GM13977 (cell line): ENCODE measurements around the gene HOXD9.

Source experiments
- DNase-seq: peaks from one replicate; pipeline ENCODE4 v3.0.0; 2012; ENCODE audit warnings: low spot score
- in situ Hi-C: fragments of 300-500 bp; cut with MboI; formaldehyde crosslinking; loops from one replicate; pipeline ENCODE4 v1.12.0; 2022; ENCODE audit warnings: low sequenced_read_pairs, low pct_unique_long_range_greater_than_20kb, mixed read lengths, inconsistent platforms; ENCODE audit not compliant: unreplicated experiment
- TF ChIP-seq, protein P1 (sequence below): IDR thresholded peaks from 2 replicates; pipeline ENCODE4 v1.5.1; 2012; ENCODE audit warnings: mild to moderate bottlenecking, control low read depth; ENCODE audit not compliant: insufficient read depth; ENCODE audit errors: extremely low read depth, missing control alignments

Gene HOXD9

DNA sequence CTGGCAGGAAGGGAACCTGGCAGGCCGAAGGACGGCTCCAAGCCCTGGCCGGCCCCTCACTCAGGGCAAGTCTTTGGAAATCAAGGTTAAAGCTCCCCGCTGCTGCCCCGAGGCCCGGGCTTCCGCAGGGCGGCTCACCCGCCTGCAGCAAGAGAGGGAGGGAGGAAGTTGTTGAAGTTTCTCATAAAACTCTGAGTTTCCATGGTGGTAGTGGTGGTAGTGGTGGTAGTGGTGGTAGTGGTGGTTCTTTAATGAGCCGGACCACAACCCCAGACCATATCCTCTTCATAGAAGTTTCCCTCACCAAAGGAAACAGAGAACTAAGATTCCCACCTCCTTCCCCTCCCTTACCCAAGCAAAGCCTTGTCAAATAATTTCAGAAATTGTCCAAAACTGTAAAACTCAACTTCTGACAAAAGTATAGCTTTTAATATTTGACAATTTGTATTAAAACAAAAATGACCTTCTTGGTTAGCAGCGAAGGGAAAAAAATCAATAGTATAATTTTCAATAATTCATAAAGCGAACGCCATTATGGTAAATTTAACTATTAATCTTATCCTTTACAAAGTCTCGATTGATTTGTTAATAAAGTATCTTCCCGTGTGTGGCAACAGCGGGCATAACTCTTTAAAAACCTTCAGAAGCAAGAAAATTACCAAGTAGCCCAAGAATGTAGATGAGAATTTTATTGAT is 7.4 kb upstream of the HOXD9 start:
- in situ Hi-C loops, result loop anchor here (25.0 kb wide), 1 partner anchor 753 kb away; no protein-coding TSS in a partner anchor
- no peak for DNase-seq
- TF ChIP-seq, protein P1, sequence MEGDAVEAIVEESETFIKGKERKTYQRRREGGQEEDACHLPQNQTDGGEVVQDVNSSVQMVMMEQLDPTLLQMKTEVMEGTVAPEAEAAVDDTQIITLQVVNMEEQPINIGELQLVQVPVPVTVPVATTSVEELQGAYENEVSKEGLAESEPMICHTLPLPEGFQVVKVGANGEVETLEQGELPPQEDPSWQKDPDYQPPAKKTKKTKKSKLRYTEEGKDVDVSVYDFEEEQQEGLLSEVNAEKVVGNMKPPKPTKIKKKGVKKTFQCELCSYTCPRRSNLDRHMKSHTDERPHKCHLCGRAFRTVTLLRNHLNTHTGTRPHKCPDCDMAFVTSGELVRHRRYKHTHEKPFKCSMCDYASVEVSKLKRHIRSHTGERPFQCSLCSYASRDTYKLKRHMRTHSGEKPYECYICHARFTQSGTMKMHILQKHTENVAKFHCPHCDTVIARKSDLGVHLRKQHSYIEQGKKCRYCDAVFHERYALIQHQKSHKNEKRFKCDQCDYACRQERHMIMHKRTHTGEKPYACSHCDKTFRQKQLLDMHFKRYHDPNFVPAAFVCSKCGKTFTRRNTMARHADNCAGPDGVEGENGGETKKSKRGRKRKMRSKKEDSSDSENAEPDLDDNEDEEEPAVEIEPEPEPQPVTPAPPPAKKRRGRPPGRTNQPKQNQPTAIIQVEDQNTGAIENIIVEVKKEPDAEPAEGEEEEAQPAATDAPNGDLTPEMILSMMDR, result no peak

DNA sequence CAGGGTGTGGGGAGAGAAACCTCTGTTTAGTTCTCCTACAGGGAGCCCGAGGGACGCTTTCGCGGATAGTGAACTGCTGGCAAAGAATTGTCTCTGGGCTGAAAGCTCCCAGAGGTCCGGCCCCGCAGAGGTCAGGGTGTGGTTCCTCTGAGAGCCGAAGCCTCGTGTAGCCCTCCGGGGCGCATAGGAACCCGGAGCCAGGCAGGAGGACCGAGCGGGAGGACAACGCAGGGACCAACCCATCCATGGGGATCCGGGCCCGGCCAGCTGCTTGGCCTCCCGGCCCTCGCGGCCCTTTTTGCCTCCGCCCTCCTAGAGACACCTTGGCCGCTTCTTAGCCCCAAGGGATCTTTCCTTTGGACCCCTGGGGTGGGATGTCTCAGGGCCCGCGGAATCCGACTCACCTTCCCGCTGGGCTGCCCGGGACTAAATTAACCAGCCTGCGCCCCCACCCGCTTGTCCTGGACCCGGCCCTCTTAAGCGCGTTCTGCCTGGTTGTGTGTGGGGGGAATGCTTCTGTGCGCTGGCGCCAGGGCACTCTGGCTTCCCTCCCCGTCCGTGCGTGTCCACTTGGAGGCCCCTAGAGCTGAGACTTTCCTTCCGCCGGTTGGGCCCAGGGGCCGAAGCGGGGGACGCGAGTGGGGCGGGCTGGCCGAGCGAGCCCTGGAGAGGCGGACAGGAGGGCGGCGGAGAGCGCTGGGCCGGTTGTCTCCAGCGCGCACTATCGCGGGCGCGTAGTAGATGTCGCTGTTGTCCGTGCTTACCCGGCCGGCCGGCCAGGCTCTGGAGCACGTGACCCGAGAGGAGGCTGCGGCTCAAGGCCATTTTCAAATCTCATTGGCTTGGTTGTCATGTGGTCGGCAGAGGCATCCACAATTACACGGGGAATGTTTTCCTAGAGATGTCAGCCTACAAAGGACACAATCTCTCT is 6.4 kb upstream of the HOXD9 start, which contains the start of gene HOXD10:
Gene HOXD10 (plus strand): TSS at position 896 of the 931 bp plus-strand sequence. CDS start 56 bp downstream, outside the sequence.
- DNase-seq, result no peak
- TF ChIP-seq, protein P1, result no peak
- in situ Hi-C loops, result loop anchor here (25.0 kb wide), 1 partner anchor 754 kb away; no protein-coding TSS in a partner anchor

GRCh38 chr2:176117162-176117822 is 5.2 kb upstream of the HOXD9 start:
- in situ Hi-C loops, result loop anchor here (25.0 kb wide), 1 partner anchor 755 kb away; no protein-coding TSS in a partner anchor
- DNase-seq, result no peak
- TF ChIP-seq, protein P1, result no peak

- in situ Hi-C loops, result loop anchor here (25.0 kb wide), 1 partner anchor 756 kb away; no protein-coding TSS in a partner anchor
- TF ChIP-seq, protein P1, result no peak
- DNase-seq, result no peak
These were observed 4.6 kb upstream of the HOXD9 start for GRCh38 chr2:176117823-176118371.

- DNase-seq, result no peak
- in situ Hi-C loops, result loop anchor here (25.0 kb wide), 1 partner anchor 756 kb away; no protein-coding TSS in a partner anchor
- TF ChIP-seq, protein P1, result peak; percentile 55
These were observed 3.7 kb upstream of the HOXD9 start for GRCh38 chr2:176118601-176119339.
